ENCODE results near the gene EFCAB12. TPM values are rescaled to one million over a fixed set of nuclear protein-coding genes. Genes with fewer than 3 reads are reported as not detected.
"Not testable (repeated sequence)": the region's sequence is repeated elsewhere in the genome, so short reads cannot be mapped to it uniquely, and the experiment has no call there.

The EFCAB12 gene
- total RNA-seq, 1 donor from 2014 or later = not detected

DNA sequence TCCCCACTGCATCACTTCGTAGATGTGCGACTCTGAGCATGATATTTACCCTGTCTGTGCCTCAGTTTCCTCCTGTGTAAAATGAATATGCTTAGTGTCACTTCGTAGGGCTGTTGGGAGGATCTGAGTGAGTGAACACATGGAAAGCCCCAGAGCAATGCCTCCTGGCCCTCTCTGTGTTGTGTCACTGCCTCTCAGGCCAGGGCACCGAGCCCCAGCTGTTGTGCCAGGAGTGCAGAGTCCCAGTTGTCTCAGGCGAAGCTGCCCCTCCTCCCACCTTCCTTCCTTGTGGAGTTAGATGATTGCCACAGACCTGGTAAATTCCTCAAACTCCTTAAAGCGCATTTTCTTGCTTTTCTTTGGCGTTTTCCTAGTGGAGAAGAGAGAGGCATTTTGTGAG lies 26.2 kb downstream of the EFCAB12 start:
- no peak for DNase-seq (ENCODE audit: extremely low spot score in 2 of 2)
- Histone ChIP-seq H3K9me3 (no peaks in the 10 kb centered on the region), H3K27me3 (no peaks in the 10 kb centered on the region), H3K36me3 (no peaks in the 10 kb centered on the region), H3K4me1 (peaks cover 16% of the 10 kb centered on the region), H3K4me3 (no peak overlapping the region), H3K27ac (no peak overlapping the region)
- intact Hi-C loops (cut with DNase I) = no loop called here
- TF ChIP-seq POLR2A (IDR thresholded peaks at IDR 0.05) (no peak), POLR2AphosphoS5 (IDR thresholded peaks at IDR 0.05; ENCODE audit: insufficient read depth in 1 of 2, low read depth in 1 of 2) (no peak)
- TF ChIP-seq, protein P1, sequence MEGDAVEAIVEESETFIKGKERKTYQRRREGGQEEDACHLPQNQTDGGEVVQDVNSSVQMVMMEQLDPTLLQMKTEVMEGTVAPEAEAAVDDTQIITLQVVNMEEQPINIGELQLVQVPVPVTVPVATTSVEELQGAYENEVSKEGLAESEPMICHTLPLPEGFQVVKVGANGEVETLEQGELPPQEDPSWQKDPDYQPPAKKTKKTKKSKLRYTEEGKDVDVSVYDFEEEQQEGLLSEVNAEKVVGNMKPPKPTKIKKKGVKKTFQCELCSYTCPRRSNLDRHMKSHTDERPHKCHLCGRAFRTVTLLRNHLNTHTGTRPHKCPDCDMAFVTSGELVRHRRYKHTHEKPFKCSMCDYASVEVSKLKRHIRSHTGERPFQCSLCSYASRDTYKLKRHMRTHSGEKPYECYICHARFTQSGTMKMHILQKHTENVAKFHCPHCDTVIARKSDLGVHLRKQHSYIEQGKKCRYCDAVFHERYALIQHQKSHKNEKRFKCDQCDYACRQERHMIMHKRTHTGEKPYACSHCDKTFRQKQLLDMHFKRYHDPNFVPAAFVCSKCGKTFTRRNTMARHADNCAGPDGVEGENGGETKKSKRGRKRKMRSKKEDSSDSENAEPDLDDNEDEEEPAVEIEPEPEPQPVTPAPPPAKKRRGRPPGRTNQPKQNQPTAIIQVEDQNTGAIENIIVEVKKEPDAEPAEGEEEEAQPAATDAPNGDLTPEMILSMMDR (IDR thresholded peaks at IDR 0.05) = no peak

DNA sequence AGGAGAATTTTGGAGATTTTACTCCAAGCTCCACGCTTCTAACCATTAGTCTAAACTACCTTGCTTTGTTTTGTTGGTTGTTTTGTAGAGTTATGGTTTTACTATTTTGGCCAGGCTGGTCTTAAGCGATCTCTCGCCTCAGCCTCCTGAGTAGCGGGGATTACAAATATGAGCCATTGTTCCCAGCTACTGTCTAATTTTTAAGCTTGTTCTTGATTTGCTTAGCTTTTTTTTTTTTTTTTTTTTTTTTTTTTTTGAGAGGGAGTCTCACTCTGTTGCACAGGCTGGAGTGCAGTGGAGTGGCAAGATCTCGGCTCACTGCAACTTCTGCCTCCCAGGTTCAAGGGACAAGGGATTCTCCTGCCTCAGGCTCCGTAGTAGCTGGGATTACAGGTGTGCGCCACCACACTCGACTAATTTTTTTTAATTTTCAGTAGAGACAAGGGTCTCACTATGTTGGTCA lies 28.5 kb downstream of the EFCAB12 start:
- peaks cover 30% of the 10 kb centered on the region for H3K4me1 ChIP-seq
- peak overlapping the region; percentile 88 for H3K27ac ChIP-seq
- no peaks in the 10 kb centered on the region for H3K36me3 ChIP-seq
- intact Hi-C loops (cut with DNase I) = no loop called here
- DNase-seq (ENCODE audit: extremely low spot score in 2 of 2) = no peak
- no peaks in the 10 kb centered on the region for H3K27me3 ChIP-seq
- TF ChIP-seq POLR2AphosphoS5 (IDR thresholded peaks at IDR 0.05; ENCODE audit: insufficient read depth in 1 of 2, low read depth in 1 of 2) (no peak), POLR2A (IDR thresholded peaks at IDR 0.05) (no peak)
- TF ChIP-seq, protein P1 (IDR thresholded peaks at IDR 0.05) = no peak
- peak overlapping the region in 1 of 2 donors; percentile 77 for H3K4me3 ChIP-seq
- H3K9me3 ChIP-seq = no peaks in the 10 kb centered on the region

DNA sequence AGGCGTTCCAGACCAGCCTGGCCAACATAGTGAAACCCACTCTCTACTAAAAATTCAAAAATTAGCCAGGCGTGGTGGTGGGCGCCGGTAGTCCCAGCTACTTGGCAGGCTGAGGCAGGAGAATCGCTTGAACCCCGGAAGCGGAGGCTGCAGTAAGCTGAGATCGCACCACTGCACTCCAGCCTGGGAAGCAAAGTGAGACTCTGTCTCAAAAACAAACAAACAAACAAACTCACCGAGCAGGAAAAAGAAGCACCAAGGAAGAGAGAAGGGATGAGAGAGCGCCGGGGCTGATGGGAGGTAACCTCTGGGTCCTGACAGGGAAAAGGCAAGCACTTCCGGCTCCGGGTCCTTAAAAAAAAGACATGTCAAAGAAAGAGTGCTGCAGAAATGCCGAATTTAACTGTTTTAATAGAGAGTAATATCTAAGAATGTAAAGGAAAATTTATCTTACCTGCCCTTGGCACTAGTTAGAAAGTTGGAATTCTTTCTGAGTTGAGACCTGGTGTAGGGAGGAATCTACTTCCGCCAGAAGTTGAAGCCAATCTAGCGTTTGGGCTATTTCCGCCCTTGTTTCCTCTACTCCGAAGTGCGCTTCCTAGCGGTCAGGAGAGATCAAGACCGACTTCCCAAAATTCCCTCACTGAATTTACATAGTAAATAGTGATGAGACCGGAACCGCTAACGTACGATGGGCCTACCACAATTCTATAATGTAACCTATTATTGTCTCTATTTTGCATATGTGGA lies 29.1 kb downstream of the EFCAB12 start:
- TF ChIP-seq POLR2AphosphoS5 (IDR thresholded peaks at IDR 0.05; ENCODE audit: insufficient read depth in 1 of 2, low read depth in 1 of 2) (peak; percentile 55 to 96), POLR2A (IDR thresholded peaks at IDR 0.05) (no peak)
- TF ChIP-seq, protein P1 (IDR thresholded peaks at IDR 0.05) = peak; percentile 40 to 82 (median 59)
- DNase-seq (ENCODE audit: extremely low spot score in 2 of 2) = no peak
- no peaks in the 10 kb centered on the region for H3K27me3 ChIP-seq
- no peaks in the 10 kb centered on the region for H3K9me3 ChIP-seq
- H3K4me1 ChIP-seq = peaks cover 30% of the 10 kb centered on the region
- peak overlapping the region; percentile 88 for H3K27ac ChIP-seq
- no peaks in the 10 kb centered on the region for H3K36me3 ChIP-seq
- intact Hi-C loops (cut with DNase I) = no loop called here
- peak overlapping the region; percentile 77 to 83 for H3K4me3 ChIP-seq

DNA sequence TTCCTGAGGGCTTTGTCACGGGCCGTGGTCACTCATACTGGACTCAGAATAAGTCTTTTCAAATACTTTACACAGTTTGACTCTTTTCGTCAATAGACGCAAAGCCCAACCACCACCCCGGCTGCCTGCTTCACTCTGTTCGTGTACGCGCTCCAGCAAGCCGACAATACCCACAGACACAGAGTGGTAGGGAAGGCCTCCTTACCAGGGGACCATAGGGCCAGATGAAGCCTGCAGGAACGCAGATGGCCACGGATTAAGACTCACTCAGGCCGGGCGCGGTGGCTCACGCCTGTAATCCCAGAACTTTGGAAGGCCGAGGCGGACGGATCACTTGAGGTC lies 29.7 kb downstream of the EFCAB12 start:
- H3K27me3 ChIP-seq = no peaks in the 10 kb centered on the region
- no peaks in the 10 kb centered on the region for H3K9me3 ChIP-seq
- H3K36me3 ChIP-seq = no peaks in the 10 kb centered on the region
- intact Hi-C loops (cut with DNase I) = no loop called here
- H3K27ac ChIP-seq = peak overlapping the region; percentile 88
- no peak for DNase-seq (ENCODE audit: extremely low spot score in 2 of 2)
- peak overlapping the region; percentile 77 to 83 for H3K4me3 ChIP-seq
- peaks cover 30% of the 10 kb centered on the region for H3K4me1 ChIP-seq
- TF ChIP-seq POLR2AphosphoS5 (IDR thresholded peaks at IDR 0.05; ENCODE audit: insufficient read depth in 1 of 2, low read depth in 1 of 2) (no peak), POLR2A (IDR thresholded peaks at IDR 0.05) (no peak)
- TF ChIP-seq, protein P1 (IDR thresholded peaks at IDR 0.05) = no peak

DNA sequence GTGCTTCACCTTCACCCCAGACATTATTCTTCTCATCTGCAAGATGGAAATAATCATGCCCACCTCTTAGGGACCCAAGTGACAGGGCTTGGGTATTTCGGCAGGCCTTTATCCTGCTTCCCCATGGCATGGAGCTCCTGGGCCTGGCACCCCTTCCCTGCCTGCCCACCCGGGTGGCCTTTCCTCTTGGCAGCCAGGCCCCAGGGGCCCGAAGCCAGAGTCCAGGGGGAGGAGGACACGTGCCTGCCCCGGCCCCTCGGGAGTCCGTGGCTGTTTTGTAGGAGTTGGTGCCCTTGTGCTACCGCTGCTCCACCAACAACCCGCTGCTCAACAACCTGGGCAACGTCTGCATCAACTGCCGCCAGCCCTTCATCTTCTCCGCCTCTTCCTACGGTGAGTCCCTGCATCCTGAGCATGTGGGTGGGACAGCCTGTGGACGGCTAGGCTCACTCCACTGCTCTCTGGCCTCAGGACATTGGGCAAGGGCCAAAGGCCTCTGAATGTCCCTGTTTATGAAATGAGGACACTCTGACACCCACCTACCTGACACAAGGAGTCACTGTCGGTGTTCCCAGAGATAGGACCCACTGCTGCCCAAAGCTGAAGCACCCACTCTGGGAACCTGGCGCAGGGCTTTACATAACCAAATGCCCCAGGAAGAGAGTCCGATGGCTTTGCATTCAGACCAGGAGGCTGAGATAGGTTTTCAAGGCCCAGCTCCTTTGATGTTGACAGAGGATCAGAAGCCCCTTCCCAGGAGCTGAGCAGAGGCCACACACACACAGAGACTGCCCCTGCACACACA lies 34.5 kb downstream of the EFCAB12 start:
- H3K9me3 ChIP-seq; DNase-seq (ENCODE audit: extremely low spot score in 2 of 2); H3K27me3 ChIP-seq; H3K4me3 ChIP-seq; H3K27ac ChIP-seq; intact Hi-C loops (cut with DNase I): not testable (repeated sequence)
- H3K36me3 ChIP-seq = peaks cover 0 to 23% of the 10 kb centered on the region in 2 donors
- H3K4me1 ChIP-seq = peaks cover 42% of the 10 kb centered on the region
